IMR-90 (cell line): ENCODE results near the gene COL7A1. TPM values are rescaled to one million over a fixed set of nuclear protein-coding genes. Genes with fewer than 3 reads are reported as not detected.

Experiments used
- ATAC-seq: fragments of 200-7000 bp; cut with Tn5 transposase; 2 replicates; pipeline ENCODE4 v1.9.1; 2020; ENCODE audit warnings: low read depth, mild to moderate bottlenecking, moderate library complexity
- BruUV-seq: library from RNA; stranded (reverse); fragments of 400-500 nt; replicated peaks from 2 replicates; lab custom pipeline; 2021; lab: Mats Ljungman, UMichigan
- CTCF ChIA-PET: fragments of 300-600 bp; formaldehyde crosslinking; extraction: SDS; loops from one replicate; lab custom pipeline; 2021; ENCODE audit warnings: antibody characterized with exemption; lab: Yijun Ruan, JAX
- POLR2A ChIA-PET: fragments of 300-600 bp; sonication (Branson Sonifier 250); formaldehyde crosslinking; loops from one replicate; lab custom pipeline; 2022; ENCODE audit warnings: antibody characterized with exemption; ENCODE audit not compliant: unreplicated experiment; lab: Charles Lee
- DNase-seq: peaks from one replicate; pipeline ENCODE4 v3.0.0; 2013
- H2AFZ ChIP-seq: replicated peaks from 2 replicates; pipeline ENCODE3; 2013; ENCODE audit warnings: low read length, mild to moderate bottlenecking; ENCODE audit not compliant: poor library complexity
- H2AK5ac ChIP-seq: 2 replicates; pipeline ENCODE4 v1.6.1; 2013; ENCODE audit warnings: low read depth, low read length, inconsistent platforms
- H2AK9ac ChIP-seq: replicated peaks from 2 replicates; pipeline ENCODE3; 2013; ENCODE audit warnings: mild to moderate bottlenecking, low read depth, low read length, moderate library complexity; ENCODE audit not compliant: poor library complexity
- H2BK120ac ChIP-seq: 2 replicates; pipeline ENCODE4 v1.6.1; 2013; ENCODE audit warnings: low read depth, low read length, inconsistent platforms
- H2BK15ac ChIP-seq: 3 replicates; pipeline ENCODE4 v1.6.1; 2013; ENCODE audit warnings: low read depth, low read length, inconsistent platforms
- H2BK20ac ChIP-seq: 2 replicates; pipeline ENCODE4 v1.6.1; 2013; ENCODE audit warnings: low read depth, mild to moderate bottlenecking, inconsistent platforms, low read length, moderate library complexity
- H2BK5ac ChIP-seq: 2 replicates; pipeline ENCODE4 v1.6.1; 2013; ENCODE audit warnings: mild to moderate bottlenecking, low read depth, low read length, inconsistent platforms; ENCODE audit not compliant: poor library complexity, severe bottlenecking
- H3K14ac ChIP-seq: replicated peaks from 2 replicates; pipeline ENCODE4 v1.6.1; 2013; ENCODE audit warnings: low read depth, low read length, inconsistent platforms
- H3K18ac ChIP-seq: 2 replicates; pipeline ENCODE4 v1.6.1; 2013; ENCODE audit warnings: low read depth, low read length, control low read depth
- H3K23ac ChIP-seq: 2 replicates; pipeline ENCODE4 v1.6.1; 2013; ENCODE audit warnings: low read depth, low read length, inconsistent platforms
- H3K27ac ChIP-seq: 2 replicates; pipeline ENCODE4 v1.5.1; 2013; ENCODE audit warnings: mild to moderate bottlenecking, control low read depth, low read length; ENCODE audit not compliant: insufficient read depth
- H3K27me3 ChIP-seq: 2 replicates; pipeline ENCODE4 v1.6.1; 2013; ENCODE audit warnings: low read length; ENCODE audit not compliant: control insufficient read depth, insufficient read depth
- H3K36me3 ChIP-seq: 2 replicates; pipeline ENCODE4 v1.6.1; 2013; ENCODE audit warnings: low read length, mixed read lengths; ENCODE audit not compliant: control insufficient read depth, insufficient read depth
- H3K4ac ChIP-seq: 2 replicates; pipeline ENCODE4 v1.6.1; 2013; ENCODE audit warnings: low read depth, low read length, inconsistent platforms
- H3K4me1 ChIP-seq: 2 replicates; pipeline ENCODE4 v1.6.1; 2013; ENCODE audit warnings: low read length, mixed read lengths; ENCODE audit not compliant: control insufficient read depth, insufficient read depth
- H3K4me2 ChIP-seq: 2 replicates; pipeline ENCODE4 v1.6.1; 2013; ENCODE audit warnings: low read depth, mild to moderate bottlenecking, control low read depth, low read length, moderate library complexity
- H3K4me3 ChIP-seq: 2 replicates; pipeline ENCODE4 v1.5.1; 2013; ENCODE audit warnings: low read depth, mild to moderate bottlenecking, control low read depth, low read length, moderate library complexity; ENCODE audit not compliant: insufficient read depth
- H3K56ac ChIP-seq: 2 replicates; pipeline ENCODE4 v1.6.1; 2013; ENCODE audit warnings: low read length, inconsistent platforms; ENCODE audit not compliant: insufficient read depth; ENCODE audit errors: extremely low read depth
- H3K79me1 ChIP-seq, 2 experiments: 2 replicates each; pipeline ENCODE4 v1.6.1; 2013; ENCODE audit warnings: low read length in 2 of 2, inconsistent platforms in 1 of 2, low read depth in 1 of 2
- H3K9ac ChIP-seq: 2 replicates; pipeline ENCODE4 v1.6.1; 2013; ENCODE audit warnings: low read depth, low read length, control low read depth
- H3K9me1 ChIP-seq: 2 replicates; pipeline ENCODE4 v1.6.1; 2013; ENCODE audit warnings: low read length, inconsistent platforms; ENCODE audit not compliant: insufficient read depth
- H3K9me3 ChIP-seq: 2 replicates; pipeline ENCODE4 v1.6.1; 2013; ENCODE audit warnings: low read length; ENCODE audit not compliant: control insufficient read depth, insufficient read depth
- H4K20me1 ChIP-seq: 2 replicates; pipeline ENCODE4 v1.6.1; 2013; ENCODE audit warnings: low read length, inconsistent platforms; ENCODE audit not compliant: insufficient read depth
- H4K5ac ChIP-seq: 2 replicates; pipeline ENCODE4 v1.6.1; 2013; ENCODE audit warnings: mild to moderate bottlenecking, low read depth, low read length, control low read depth
- H4K8ac ChIP-seq, 2 experiments: 2 replicates each; pipeline ENCODE4 v1.6.1; 2013; ENCODE audit warnings: low read depth in 2 of 2, low read length in 2 of 2, control low read depth in 1 of 2, inconsistent platforms in 1 of 2
- H4K91ac ChIP-seq: 2 replicates; pipeline ENCODE4 v1.6.1; 2013; ENCODE audit warnings: low read depth, low read length, inconsistent platforms; ENCODE audit not compliant: insufficient read depth
- BHLHE40 ChIP-seq: fragments of 150-350 bp; IDR thresholded peaks from 2 replicates; pipeline ENCODE4 v1.6.1; 2016; ENCODE audit warnings: mild to moderate bottlenecking, low read depth, low read length
- CEBPB ChIP-seq: IDR thresholded peaks from 2 replicates; pipeline ENCODE4 v1.6.1; 2012; ENCODE audit warnings: low read depth, low read length, improper control_type of control experiment
- CHD1 ChIP-seq: IDR thresholded peaks from 2 replicates; pipeline ENCODE4 v1.6.1; 2012; ENCODE audit warnings: low read depth, low read length, improper control_type of control experiment
- FOS ChIP-seq: fragments of 150-350 bp; IDR thresholded peaks from 2 replicates; pipeline ENCODE4 v1.6.1; 2016; ENCODE audit warnings: low read depth, low read length
- MAFK ChIP-seq: IDR thresholded peaks from 2 replicates; pipeline ENCODE4 v1.6.1; 2012; ENCODE audit warnings: low read depth, low read length, improper control_type of control experiment
- MAZ ChIP-seq: IDR thresholded peaks from 2 replicates; pipeline ENCODE4 v1.6.1; 2012; ENCODE audit warnings: low read depth, mild to moderate bottlenecking, low read length, improper control_type of control experiment, moderate library complexity, borderline replicate concordance
- NFE2L2 ChIP-seq: fragments of 150-350 bp; IDR thresholded peaks from 2 replicates; pipeline ENCODE4 v1.6.1; 2016; ENCODE audit warnings: low read depth, mild to moderate bottlenecking, low read length
- POLR2A ChIP-seq: IDR thresholded peaks from 2 replicates; pipeline ENCODE4 v1.6.1; 2012; ENCODE audit warnings: mild to moderate bottlenecking, low read depth, low read length
- RAD21 ChIP-seq: IDR thresholded peaks from 2 replicates; pipeline ENCODE4 v1.6.1; 2012; ENCODE audit warnings: low read length, improper control_type of control experiment
- RCOR1 ChIP-seq: IDR thresholded peaks from 2 replicates; pipeline ENCODE4 v1.6.1; 2012; ENCODE audit warnings: mild to moderate bottlenecking, low read length, improper control_type of control experiment; ENCODE audit not compliant: insufficient replicate concordance
- RFX5 ChIP-seq: IDR thresholded peaks from 2 replicates; pipeline ENCODE4 v1.8.0; 2012; ENCODE audit warnings: low read depth, mild to moderate bottlenecking, low read length, moderate library complexity
- SMC3 ChIP-seq: fragments of 150-350 bp; IDR thresholded peaks from 2 replicates; pipeline ENCODE4 v1.6.1; 2016; ENCODE audit warnings: low read depth, mild to moderate bottlenecking, antibody characterized with exemption, low read length, moderate library complexity
- WGBS, 2 experiments: methylation state at CpG; one replicate each; pipeline versions ENCODE4 v1.1.5 to v1.1.7; 2013; ENCODE audit warnings: missing lambda C conversion rate in 2 of 2; ENCODE audit not compliant: insufficient read length in 1 of 2; ENCODE audit errors: extremely low coverage in 2 of 2; 5-methylcytosine and 5-hydroxymethylcytosine counted together
- dilution Hi-C: fragments of 300-500 bp; cut with HindIII; formaldehyde crosslinking; loops from one replicate; pipeline ENCODE4 v1.14.3; 2018; ENCODE audit warnings: low sequenced_read_pairs; ENCODE audit not compliant: unreplicated experiment
- in situ Hi-C: fragments of 300-500 bp; cut with MboI; formaldehyde crosslinking; loops from 3 replicates; pipeline ENCODE4 v1.14.3; 2019; ENCODE audit warnings: low sequenced_read_pairs, inconsistent platforms, mixed read lengths
- intact Hi-C: fragments of 100-400 bp; cut with micrococcal nuclease; formaldehyde crosslinking; loops from 2 replicates; pipeline ENCODE4 v1.10.0; 2022
- polyA plus RNA-seq, 3 experiments: library from polyadenylated mRNA; depleted of rRNA; stranded (reverse); fragments of >200 nt; gene quantifications; 2 replicates each; pipeline ENCODE4 v1.2.3, GENCODE V29; 2012; ENCODE audit warnings: low replicate concordance in 1 of 3
- total RNA-seq: library from RNA; depleted of rRNA; stranded (reverse); fragments of >200 nt; gene quantifications from 2 replicates; pipeline ENCODE4 v1.2.3, GENCODE V29; 2012
- TF ChIP-seq, protein P1 (sequence below): fragments of 150-350 bp; IDR thresholded peaks from 2 replicates; pipeline ENCODE4 v1.6.1; 2016; ENCODE audit warnings: low read depth, mild to moderate bottlenecking, low read length, moderate library complexity, borderline replicate concordance
- TF ChIP-seq, protein P2 (sequence below): fragments of 150-350 bp; IDR thresholded peaks from 2 replicates; pipeline ENCODE4 v1.6.1; 2017; ENCODE audit warnings: mild to moderate bottlenecking, antibody characterized with exemption, low read length, low read depth
- TF ChIP-seq, protein P3 (sequence below): conservative IDR thresholded peaks from 2 replicates; pipeline ENCODE4 v1.5.1; 2012; ENCODE audit warnings: mild to moderate bottlenecking, low read depth, low read length, improper control_type of control experiment

COL7A1 gene
- total and polyA plus RNA-seq, 2 of the 4 experiments (the other 2 are of a cell fraction) = 4.1 to 20.3 TPM

DNA sequence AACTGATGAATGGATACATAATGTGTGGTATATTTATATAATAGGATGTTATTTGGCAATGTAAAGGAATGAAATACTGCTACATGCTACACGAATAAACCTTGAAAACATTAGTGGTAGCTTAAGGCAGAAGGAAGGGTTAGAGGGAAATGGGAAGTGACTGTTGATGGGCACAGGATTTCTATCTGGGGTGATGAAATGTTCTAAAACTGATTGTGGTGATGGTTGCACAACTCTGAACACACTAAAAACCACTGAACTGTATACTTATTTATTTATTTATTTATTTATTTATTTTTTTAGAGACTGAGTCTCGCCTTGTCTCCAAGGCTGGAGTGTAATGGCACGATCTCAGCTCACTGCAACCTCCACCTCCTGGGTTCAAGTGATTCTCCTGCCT, 66.4 kb downstream of the COL7A1 start:
- no peak overlapping the region for H3K14ac ChIP-seq
- dilution Hi-C loops = no loop called here
- no peak overlapping the region for H3K4me3 ChIP-seq
- H3K18ac ChIP-seq = no peak overlapping the region
- H3K36me3 ChIP-seq = peaks cover 19% of the 10 kb centered on the region
- H3K27me3 ChIP-seq = no peaks in the 10 kb centered on the region
- no peak overlapping the region for H3K23ac ChIP-seq
- 0 out of 2 replicates have a peak, but pooled peaks cover 3% of the 10 kb centered on the region for H3K9me1 ChIP-seq
- no peak overlapping the region for H3K4ac ChIP-seq
- TF ChIP-seq, protein P1, sequence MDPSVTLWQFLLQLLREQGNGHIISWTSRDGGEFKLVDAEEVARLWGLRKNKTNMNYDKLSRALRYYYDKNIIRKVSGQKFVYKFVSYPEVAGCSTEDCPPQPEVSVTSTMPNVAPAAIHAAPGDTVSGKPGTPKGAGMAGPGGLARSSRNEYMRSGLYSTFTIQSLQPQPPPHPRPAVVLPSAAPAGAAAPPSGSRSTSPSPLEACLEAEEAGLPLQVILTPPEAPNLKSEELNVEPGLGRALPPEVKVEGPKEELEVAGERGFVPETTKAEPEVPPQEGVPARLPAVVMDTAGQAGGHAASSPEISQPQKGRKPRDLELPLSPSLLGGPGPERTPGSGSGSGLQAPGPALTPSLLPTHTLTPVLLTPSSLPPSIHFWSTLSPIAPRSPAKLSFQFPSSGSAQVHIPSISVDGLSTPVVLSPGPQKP = no peak
- TF ChIP-seq, protein P2, sequence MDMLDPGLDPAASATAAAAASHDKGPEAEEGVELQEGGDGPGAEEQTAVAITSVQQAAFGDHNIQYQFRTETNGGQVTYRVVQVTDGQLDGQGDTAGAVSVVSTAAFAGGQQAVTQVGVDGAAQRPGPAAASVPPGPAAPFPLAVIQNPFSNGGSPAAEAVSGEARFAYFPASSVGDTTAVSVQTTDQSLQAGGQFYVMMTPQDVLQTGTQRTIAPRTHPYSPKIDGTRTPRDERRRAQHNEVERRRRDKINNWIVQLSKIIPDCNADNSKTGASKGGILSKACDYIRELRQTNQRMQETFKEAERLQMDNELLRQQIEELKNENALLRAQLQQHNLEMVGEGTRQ = no peak
- TF ChIP-seq RCOR1 (no peak), CEBPB (no peak), NFE2L2 (no peak), BHLHE40 (no peak), CHD1 (no peak), RAD21 (no peak), FOS (no peak), SMC3 (no peak), MAFK (no peak), MAZ (no peak), POLR2A (no peak), RFX5 (no peak)
- TF ChIP-seq, protein P3, sequence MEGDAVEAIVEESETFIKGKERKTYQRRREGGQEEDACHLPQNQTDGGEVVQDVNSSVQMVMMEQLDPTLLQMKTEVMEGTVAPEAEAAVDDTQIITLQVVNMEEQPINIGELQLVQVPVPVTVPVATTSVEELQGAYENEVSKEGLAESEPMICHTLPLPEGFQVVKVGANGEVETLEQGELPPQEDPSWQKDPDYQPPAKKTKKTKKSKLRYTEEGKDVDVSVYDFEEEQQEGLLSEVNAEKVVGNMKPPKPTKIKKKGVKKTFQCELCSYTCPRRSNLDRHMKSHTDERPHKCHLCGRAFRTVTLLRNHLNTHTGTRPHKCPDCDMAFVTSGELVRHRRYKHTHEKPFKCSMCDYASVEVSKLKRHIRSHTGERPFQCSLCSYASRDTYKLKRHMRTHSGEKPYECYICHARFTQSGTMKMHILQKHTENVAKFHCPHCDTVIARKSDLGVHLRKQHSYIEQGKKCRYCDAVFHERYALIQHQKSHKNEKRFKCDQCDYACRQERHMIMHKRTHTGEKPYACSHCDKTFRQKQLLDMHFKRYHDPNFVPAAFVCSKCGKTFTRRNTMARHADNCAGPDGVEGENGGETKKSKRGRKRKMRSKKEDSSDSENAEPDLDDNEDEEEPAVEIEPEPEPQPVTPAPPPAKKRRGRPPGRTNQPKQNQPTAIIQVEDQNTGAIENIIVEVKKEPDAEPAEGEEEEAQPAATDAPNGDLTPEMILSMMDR = no peak
- WGBS, 2 experiments = no CpG with 5 or more reads among the region's 3 CpGs
- H4K20me1 ChIP-seq = no peaks in the 10 kb centered on the region
- no peak overlapping the region for H2AFZ ChIP-seq
- H2AK5ac ChIP-seq = no peak overlapping the region
- H3K56ac ChIP-seq = 0 out of 2 replicates have a peak overlapping the region, but pooled peaks have one; percentile 28
- no peak overlapping the region for H4K5ac ChIP-seq
- H4K8ac ChIP-seq = no peak overlapping the region
- DNase-seq = no peak
- H3K4me1 ChIP-seq = no peaks in the 10 kb centered on the region
- no peak overlapping the region for H2AK9ac ChIP-seq
- peaks cover 0 to 4% of the 10 kb centered on the region in 2 experiments; a peak in 2 of 4 replicates for H3K79me1 ChIP-seq
- POLR2A ChIA-PET = no interaction called here
- no peak overlapping the region for H4K91ac ChIP-seq
- in situ Hi-C loops = no loop called here
- no peak overlapping the region for H3K9ac ChIP-seq
- no TSS peak for BruUV-seq
- ATAC-seq = no peak
- no peak overlapping the region for H2BK120ac ChIP-seq
- CTCF ChIA-PET = no interaction called here
- H2BK5ac ChIP-seq = no peak overlapping the region
- H3K4me2 ChIP-seq = no peak overlapping the region
- H3K9me3 ChIP-seq = no peaks in the 10 kb centered on the region
- intact Hi-C loops = no loop called here
- H2BK15ac ChIP-seq = no peak overlapping the region
- H2BK20ac ChIP-seq = no peak overlapping the region
- H3K27ac ChIP-seq = no peak overlapping the region
